Measurements from ENCODE around the gene APC2. TPM values are rescaled to one million over a fixed set of nuclear protein-coding genes. Genes with fewer than 3 reads are reported as not detected.

APC2 gene
- total and polyA plus RNA-seq, 7 donors, result under 0.01 to 2.0 (median 1.1) TPM; not detected in 2

DNA sequence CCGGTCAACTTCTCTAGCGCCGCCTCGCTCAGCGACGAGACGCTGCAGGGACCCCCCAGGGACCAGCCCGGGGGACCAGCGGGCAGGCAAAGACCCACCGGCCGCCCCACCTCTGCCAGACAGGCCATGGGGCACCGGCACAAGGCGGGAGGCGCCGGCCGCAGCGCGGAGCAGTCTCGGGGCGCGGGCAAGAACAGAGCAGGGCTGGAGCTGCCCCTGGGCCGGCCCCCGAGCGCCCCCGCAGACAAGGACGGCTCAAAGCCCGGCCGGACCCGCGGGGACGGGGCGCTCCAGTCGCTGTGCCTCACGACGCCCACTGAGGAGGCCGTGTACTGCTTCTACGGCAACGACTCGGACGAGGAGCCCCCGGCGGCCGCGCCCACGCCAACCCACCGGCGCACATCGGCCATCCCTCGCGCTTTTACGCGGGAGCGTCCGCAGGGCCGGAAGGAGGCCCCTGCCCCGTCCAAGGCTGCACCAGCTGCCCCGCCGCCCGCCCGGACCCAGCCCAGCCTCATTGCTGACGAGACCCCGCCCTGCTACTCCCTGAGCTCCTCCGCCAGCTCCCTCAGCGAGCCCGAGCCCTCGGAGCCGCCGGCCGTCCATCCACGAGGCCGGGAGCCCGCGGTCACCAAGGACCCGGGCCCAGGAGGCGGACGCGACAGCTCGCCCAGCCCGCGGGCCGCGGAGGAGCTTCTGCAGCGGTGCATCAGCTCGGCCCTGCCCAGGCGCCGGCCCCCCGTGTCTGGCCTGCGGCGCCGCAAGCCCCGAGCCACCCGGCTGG, 17.8 kb downstream of the APC2 start:
- H3K9me3 ChIP-seq, result no peaks in the 10 kb centered on the region
- WGBS, 2 donors, result 3 to 4% methylated on average over 92 of the region's 92 CpGs
- no peak overlapping the region for H3K27ac ChIP-seq
- H3K4me1 ChIP-seq, result peaks cover 0 to 70% (median 64%) of the 10 kb centered on the region in 4 donors
- no peaks in the 10 kb centered on the region for H3K36me3 ChIP-seq
- intact Hi-C loops (cut with DNase I), result no loop called here
- H3K4me3 ChIP-seq, result no peak overlapping the region
- TF ChIP-seq POLR2AphosphoS5 (IDR thresholded peaks at IDR 0.05), result no peak
- no peak for TF ChIP-seq EP300 (IDR thresholded peaks at IDR 0.05)
- no peak for TF ChIP-seq CTCF (IDR thresholded peaks at IDR 0.05)
- TF ChIP-seq POLR2A (IDR thresholded peaks at IDR 0.05), result no peak
- peaks cover 67 to 84% (median 78%) of the 10 kb centered on the region in 3 donors for H3K27me3 ChIP-seq
- DNase-seq, result no peak

DNA sequence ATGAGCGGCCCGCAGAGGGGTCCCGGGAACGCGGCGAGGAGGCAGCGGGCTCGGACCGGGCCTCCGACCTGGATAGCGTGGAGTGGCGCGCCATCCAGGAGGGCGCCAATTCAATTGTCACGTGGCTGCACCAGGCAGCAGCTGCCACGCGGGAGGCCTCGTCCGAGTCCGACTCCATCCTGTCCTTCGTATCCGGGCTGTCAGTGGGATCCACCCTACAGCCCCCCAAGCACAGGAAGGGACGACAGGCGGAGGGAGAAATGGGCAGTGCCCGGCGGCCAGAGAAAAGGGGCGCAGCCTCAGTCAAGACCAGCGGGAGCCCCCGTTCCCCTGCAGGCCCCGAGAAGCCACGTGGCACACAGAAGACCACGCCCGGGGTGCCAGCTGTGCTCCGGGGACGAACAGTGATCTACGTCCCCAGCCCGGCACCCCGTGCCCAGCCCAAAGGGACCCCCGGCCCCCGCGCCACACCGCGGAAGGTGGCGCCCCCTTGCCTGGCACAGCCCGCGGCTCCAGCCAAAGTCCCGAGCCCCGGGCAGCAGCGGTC, 18.4 kb downstream of the APC2 start:
- intact Hi-C loops (cut with DNase I), result no loop called here
- peaks cover 0 to 70% (median 64%) of the 10 kb centered on the region in 4 donors for H3K4me1 ChIP-seq
- no peak for DNase-seq
- WGBS, 2 donors, result 6 to 8% methylated on average over 49 of the region's 49 CpGs
- no peak for TF ChIP-seq POLR2A (IDR thresholded peaks at IDR 0.05)
- no peaks in the 10 kb centered on the region for H3K9me3 ChIP-seq
- no peak overlapping the region for H3K27ac ChIP-seq
- H3K27me3 ChIP-seq, result peaks cover 67 to 91% (median 84%) of the 10 kb centered on the region in 3 donors
- H3K4me3 ChIP-seq, result peak overlapping the region in 2 of 4 donors; percentile 9 to 11
- H3K36me3 ChIP-seq, result no peaks in the 10 kb centered on the region

- H3K4me3 ChIP-seq, result peak overlapping the region in 3 of 4 donors; percentile 9 to 29 (median 11)
- DNase-seq, result no peak
- H3K27me3 ChIP-seq, result peaks cover 67 to 95% (median 89%) of the 10 kb centered on the region in 3 donors
- H3K9me3 ChIP-seq, result no peaks in the 10 kb centered on the region
- no peak for TF ChIP-seq EP300 (IDR thresholded peaks at IDR 0.05)
- WGBS, 2 donors, result 2 to 3% methylated on average over 47 of the region's 47 CpGs
- H3K36me3 ChIP-seq, result no peaks in the 10 kb centered on the region
- peaks cover 0 to 70% (median 64%) of the 10 kb centered on the region in 4 donors for H3K4me1 ChIP-seq
- H3K27ac ChIP-seq, result no peak overlapping the region
- intact Hi-C loops (cut with DNase I), result no loop called here
Measured at GRCh38 chr19:1468821-1469254, 18.9 kb downstream of the APC2 start.

GRCh38 chr19:1469255-1470054, 19.5 kb downstream of the APC2 start:
- Histone ChIP-seq H3K27me3 (peaks cover 67 to 100% (median 95%) of the 10 kb centered on the region in 3 donors), H3K27ac (no peak overlapping the region)
- 2% methylated on average over 117 of the region's 117 CpGs for WGBS, 2 donors

DNA sequence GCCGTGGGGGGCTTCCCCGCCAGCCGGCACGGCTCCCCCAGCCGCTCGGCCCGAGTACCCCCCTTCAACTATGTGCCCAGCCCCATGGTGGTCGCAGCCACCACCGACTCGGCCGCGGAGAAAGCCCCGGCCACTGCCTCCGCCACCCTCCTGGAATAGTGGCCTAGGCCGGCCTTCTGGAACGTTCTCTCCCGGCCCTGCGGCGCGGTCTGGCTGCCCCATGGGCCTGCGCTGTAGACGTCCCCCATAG, 20.1 kb downstream of the APC2 start:
- no peak for TF ChIP-seq POLR2AphosphoS5 (IDR thresholded peaks at IDR 0.05)
- no peak for TF ChIP-seq POLR2A (IDR thresholded peaks at IDR 0.05)
- TF ChIP-seq EP300 (IDR thresholded peaks at IDR 0.05), result no peak
- no peak for TF ChIP-seq CTCF (IDR thresholded peaks at IDR 0.05)
- Histone ChIP-seq H3K4me3 (peak overlapping the region; percentile 4 to 42 (median 35)), H3K27me3 (peaks cover 67 to 100% (median 92%) of the 10 kb centered on the region in 3 donors), H3K27ac (no peak overlapping the region), H3K36me3 (peaks cover 0 to 7% (median 0%) of the 10 kb centered on the region in 4 donors), H3K9me3 (no peaks in the 10 kb centered on the region), H3K4me1 (peaks cover 0 to 70% (median 64%) of the 10 kb centered on the region in 4 donors)
- no peak for DNase-seq
- intact Hi-C loops (cut with DNase I), result no loop called here
- WGBS, 2 donors, result 5 to 6% methylated on average over 22 of the region's 22 CpGs

More at GRCh38 chr19:1469255-1470054, 19.5 kb downstream of the APC2 start:
- DNase-seq, result no peak
- H3K4me1 ChIP-seq, result peaks cover 0 to 70% (median 64%) of the 10 kb centered on the region in 4 donors
- no peaks in the 10 kb centered on the region for H3K9me3 ChIP-seq
- peaks cover 0 to 1% (median 0%) of the 10 kb centered on the region in 4 donors for H3K36me3 ChIP-seq
- intact Hi-C loops (cut with DNase I), result no loop called here
- TF ChIP-seq POLR2A (IDR thresholded peaks at IDR 0.05) (no peak), CTCF (IDR thresholded peaks at IDR 0.05) (no peak), EP300 (IDR thresholded peaks at IDR 0.05) (no peak), POLR2AphosphoS5 (IDR thresholded peaks at IDR 0.05) (no peak)
- H3K4me3 ChIP-seq, result peak overlapping the region; percentile 4 to 42 (median 35)

Data from sigmoid colon (tissue), 7 donors.